ENCODE data around the gene SYCN.

SYCN gene

DNA sequence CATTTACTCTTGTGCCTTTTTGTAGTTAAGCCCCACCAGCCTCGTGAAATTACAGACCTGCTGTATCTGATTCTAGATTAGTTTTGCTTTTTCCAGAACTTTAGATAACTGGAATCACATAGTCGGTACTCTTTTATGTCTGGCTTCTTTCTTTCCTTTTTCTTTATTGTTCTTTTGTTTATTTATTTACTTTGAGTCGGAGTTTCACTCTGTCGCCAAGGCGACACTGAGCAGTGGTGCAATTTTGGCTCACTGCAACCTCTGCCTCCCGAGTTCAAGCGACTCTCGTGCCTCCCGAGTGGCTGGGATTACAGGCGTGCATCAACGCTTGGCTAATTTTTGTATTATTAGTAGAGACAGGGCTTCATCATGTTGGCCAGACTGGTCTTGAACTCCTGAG lies 13.3 kb downstream of the SYCN start:
- H3K36me3 Mint-ChIP-seq: no peaks in the 10 kb centered on the region
- no peak overlapping the region for H3K4me3 Mint-ChIP-seq
- peaks cover 24% of the 10 kb centered on the region for H3K27me3 Mint-ChIP-seq
- H3K27ac Mint-ChIP-seq: no peak overlapping the region
- peaks cover 9% of the 10 kb centered on the region for H3K4me1 Mint-ChIP-seq (ENCODE audit: low read depth)
- H3K9me3 Mint-ChIP-seq (ENCODE audit: low read depth): no peaks in the 10 kb centered on the region

GRCh38 chr19:39188960-39189359 lies 15.1 kb downstream of the SYCN start:
- Mint-ChIP-seq H3K9me3 (ENCODE audit: low read depth) (no peaks in the 10 kb centered on the region), H3K27ac (no peak overlapping the region), H3K4me3 (no peak overlapping the region), H3K4me1 (ENCODE audit: low read depth) (no peaks in the 10 kb centered on the region), H3K36me3 (no peaks in the 10 kb centered on the region), H3K27me3 (peaks cover 16% of the 10 kb centered on the region)

- Mint-ChIP-seq H3K27ac (no peak overlapping the region), H3K4me3 (no peak overlapping the region), H3K4me1 (ENCODE audit: low read depth) (no peaks in the 10 kb centered on the region), H3K36me3 (no peaks in the 10 kb centered on the region), H3K9me3 (ENCODE audit: low read depth) (no peaks in the 10 kb centered on the region), H3K27me3 (peaks cover 11% of the 10 kb centered on the region)
Observed at GRCh38 chr19:39187552-39187943, 16.5 kb downstream of the SYCN start.

- Mint-ChIP-seq H3K9me3 (ENCODE audit: low read depth) (no peaks in the 10 kb centered on the region), H3K4me1 (ENCODE audit: low read depth) (no peaks in the 10 kb centered on the region), H3K4me3 (no peak overlapping the region), H3K27me3 (peaks cover 9% of the 10 kb centered on the region), H3K27ac (no peak overlapping the region), H3K36me3 (no peaks in the 10 kb centered on the region)
Observed at GRCh38 chr19:39186391-39186790, 17.7 kb downstream of the SYCN start.

- Mint-ChIP-seq H3K4me3 (no peak overlapping the region), H3K27ac (no peak overlapping the region)
Observed at GRCh38 chr19:39183104-39183503, 21.0 kb downstream of the SYCN start.

DNA sequence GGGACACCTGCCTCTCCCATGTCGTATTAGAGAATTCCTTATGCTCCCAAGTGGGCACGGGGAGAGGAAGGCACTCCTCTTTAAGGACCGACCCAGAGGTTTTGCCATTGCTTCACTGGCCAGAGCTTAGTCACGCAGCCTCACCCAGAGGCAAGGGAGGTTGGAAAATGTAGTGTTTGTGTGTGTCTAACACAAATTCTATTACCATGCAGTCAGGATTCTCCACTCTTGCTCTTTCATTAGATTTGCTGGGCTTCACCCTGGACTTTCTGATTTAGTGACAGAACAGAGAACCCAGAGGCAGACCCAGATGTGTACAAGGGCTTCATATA lies 21.9 kb downstream of the SYCN start:
- H3K4me1 Mint-ChIP-seq (ENCODE audit: low read depth): no peaks in the 10 kb centered on the region
- H3K27me3 Mint-ChIP-seq: peaks cover under 1% of the 10 kb centered on the region
- no peaks in the 10 kb centered on the region for H3K36me3 Mint-ChIP-seq
- no peak overlapping the region for H3K4me3 Mint-ChIP-seq
- no peaks in the 10 kb centered on the region for H3K9me3 Mint-ChIP-seq (ENCODE audit: low read depth)
- no peak overlapping the region for H3K27ac Mint-ChIP-seq

More at GRCh38 chr19:39183104-39183503, 21.0 kb downstream of the SYCN start:
- Mint-ChIP-seq H3K9me3 (ENCODE audit: low read depth) (no peaks in the 10 kb centered on the region), H3K36me3 (no peaks in the 10 kb centered on the region), H3K27me3 (peaks cover 1% of the 10 kb centered on the region), H3K4me1 (ENCODE audit: low read depth) (no peaks in the 10 kb centered on the region)

DNA sequence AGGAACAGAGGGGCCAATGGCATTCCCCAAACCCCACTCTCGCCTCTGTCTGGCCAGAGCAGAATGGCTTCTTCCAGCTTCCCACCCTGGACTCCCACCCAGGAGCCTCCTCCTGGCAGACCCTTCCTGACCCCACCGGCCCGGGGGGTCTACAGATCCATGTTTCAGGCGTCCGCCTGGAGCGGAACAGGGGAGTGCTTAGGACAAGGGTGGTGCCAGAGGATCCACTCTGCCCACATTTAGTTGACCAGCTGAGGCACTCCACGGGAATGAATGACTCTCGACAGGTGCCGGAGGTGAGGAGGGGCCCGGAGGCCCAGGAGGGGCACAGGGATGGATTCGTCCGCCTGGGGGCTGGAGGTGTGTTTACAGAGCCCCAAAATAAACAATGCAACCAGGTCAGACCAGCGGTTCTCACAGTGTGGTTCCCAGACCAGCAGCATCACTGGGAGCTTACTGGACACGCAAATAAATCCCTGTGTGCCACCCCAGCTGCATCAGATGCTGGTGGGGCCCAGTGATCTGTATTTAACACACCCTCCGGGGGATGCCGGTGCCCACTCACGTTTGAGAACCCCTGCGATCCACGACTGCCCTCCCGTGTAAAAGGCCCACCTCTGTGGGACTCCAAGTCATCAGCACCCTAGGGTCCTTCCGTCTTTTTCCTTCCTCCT lies 22.4 kb downstream of the SYCN start:
- H3K27ac Mint-ChIP-seq: no peak overlapping the region
- no peaks in the 10 kb centered on the region for H3K4me1 Mint-ChIP-seq (ENCODE audit: low read depth)
- H3K9me3 Mint-ChIP-seq (ENCODE audit: low read depth): no peaks in the 10 kb centered on the region
- H3K36me3 Mint-ChIP-seq: no peaks in the 10 kb centered on the region
- H3K27me3 Mint-ChIP-seq: no peaks in the 10 kb centered on the region
- H3K4me3 Mint-ChIP-seq: no peak overlapping the region

GRCh38 chr19:39180749-39181148 lies 23.3 kb downstream of the SYCN start:
- H3K4me3 Mint-ChIP-seq: no peak overlapping the region
- no peaks in the 10 kb centered on the region for H3K36me3 Mint-ChIP-seq
- no peaks in the 10 kb centered on the region for H3K27me3 Mint-ChIP-seq
- no peaks in the 10 kb centered on the region for H3K9me3 Mint-ChIP-seq (ENCODE audit: low read depth)
- H3K4me1 Mint-ChIP-seq (ENCODE audit: low read depth): no peaks in the 10 kb centered on the region
- H3K27ac Mint-ChIP-seq: no peak overlapping the region

- Mint-ChIP-seq H3K36me3 (no peaks in the 10 kb centered on the region), H3K27me3 (no peaks in the 10 kb centered on the region), H3K4me1 (ENCODE audit: low read depth) (no peaks in the 10 kb centered on the region), H3K4me3 (no peak overlapping the region), H3K27ac (no peak overlapping the region), H3K9me3 (ENCODE audit: low read depth) (no peaks in the 10 kb centered on the region)
Observed at GRCh38 chr19:39179754-39180153, 24.3 kb downstream of the SYCN start.

- H3K4me1 Mint-ChIP-seq (ENCODE audit: low read depth): no peaks in the 10 kb centered on the region
- H3K9me3 Mint-ChIP-seq (ENCODE audit: low read depth): no peaks in the 10 kb centered on the region
- H3K27ac Mint-ChIP-seq: no peak overlapping the region
- no peaks in the 10 kb centered on the region for H3K27me3 Mint-ChIP-seq
- H3K36me3 Mint-ChIP-seq: no peaks in the 10 kb centered on the region
- no peak overlapping the region for H3K4me3 Mint-ChIP-seq
Observed at GRCh38 chr19:39178296-39179006, 25.6 kb downstream of the SYCN start.

- no peaks in the 10 kb centered on the region for H3K9me3 Mint-ChIP-seq (ENCODE audit: low read depth)
- no peak overlapping the region for H3K27ac Mint-ChIP-seq
- H3K36me3 Mint-ChIP-seq: no peaks in the 10 kb centered on the region
- H3K4me3 Mint-ChIP-seq: no peak overlapping the region
- H3K27me3 Mint-ChIP-seq: no peaks in the 10 kb centered on the region
- H3K4me1 Mint-ChIP-seq (ENCODE audit: low read depth): no peaks in the 10 kb centered on the region
Observed at GRCh38 chr19:39177736-39178135, 26.3 kb downstream of the SYCN start.

DNA sequence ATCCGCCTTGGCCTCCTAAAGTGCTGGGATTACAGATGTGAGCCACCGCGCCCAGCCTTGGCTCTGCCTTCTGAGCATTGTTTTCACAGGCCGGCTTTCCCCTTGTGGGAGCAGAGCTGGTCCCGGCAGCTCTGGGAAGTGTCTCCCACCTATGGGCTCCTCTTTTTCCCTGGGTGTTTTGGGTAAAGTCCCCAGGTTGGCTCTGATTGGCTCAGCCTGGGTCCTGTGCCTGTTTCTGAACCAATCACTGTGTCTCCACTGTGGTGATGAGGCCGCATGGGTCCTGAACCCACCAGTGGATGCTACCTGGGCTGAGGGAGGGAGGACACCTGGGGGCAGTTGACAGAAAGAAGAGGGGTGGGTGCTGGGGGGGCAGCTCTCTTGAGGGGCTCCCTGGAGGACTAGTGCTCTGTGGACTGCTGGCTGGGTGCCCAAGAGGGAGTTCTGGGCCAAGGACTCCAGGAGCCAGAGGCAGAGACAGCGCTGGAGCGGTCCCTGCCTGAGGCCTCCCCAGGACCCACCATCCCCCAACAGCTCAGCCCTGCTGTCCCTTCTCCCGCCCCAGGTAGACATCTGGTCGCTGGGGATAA lies 26.9 kb downstream of the SYCN start:
- Mint-ChIP-seq H3K27ac (no peak overlapping the region), H3K4me3 (no peak overlapping the region), H3K9me3 (ENCODE audit: low read depth) (no peaks in the 10 kb centered on the region), H3K36me3 (no peaks in the 10 kb centered on the region), H3K27me3 (no peaks in the 10 kb centered on the region), H3K4me1 (ENCODE audit: low read depth) (no peaks in the 10 kb centered on the region)

GRCh38 chr19:39175564-39175963 lies 28.5 kb downstream of the SYCN start:
- H3K27me3 Mint-ChIP-seq: no peaks in the 10 kb centered on the region
- no peaks in the 10 kb centered on the region for H3K36me3 Mint-ChIP-seq
- no peak overlapping the region for H3K27ac Mint-ChIP-seq
- H3K9me3 Mint-ChIP-seq (ENCODE audit: low read depth): no peaks in the 10 kb centered on the region
- H3K4me3 Mint-ChIP-seq: no peak overlapping the region
- no peaks in the 10 kb centered on the region for H3K4me1 Mint-ChIP-seq (ENCODE audit: low read depth)

GRCh38 chr19:39174558-39175544 lies 29.2 kb downstream of the SYCN start:
- H3K27ac Mint-ChIP-seq: no peak overlapping the region
- no peaks in the 10 kb centered on the region for H3K4me1 Mint-ChIP-seq (ENCODE audit: low read depth)
- H3K36me3 Mint-ChIP-seq: no peaks in the 10 kb centered on the region

DNA sequence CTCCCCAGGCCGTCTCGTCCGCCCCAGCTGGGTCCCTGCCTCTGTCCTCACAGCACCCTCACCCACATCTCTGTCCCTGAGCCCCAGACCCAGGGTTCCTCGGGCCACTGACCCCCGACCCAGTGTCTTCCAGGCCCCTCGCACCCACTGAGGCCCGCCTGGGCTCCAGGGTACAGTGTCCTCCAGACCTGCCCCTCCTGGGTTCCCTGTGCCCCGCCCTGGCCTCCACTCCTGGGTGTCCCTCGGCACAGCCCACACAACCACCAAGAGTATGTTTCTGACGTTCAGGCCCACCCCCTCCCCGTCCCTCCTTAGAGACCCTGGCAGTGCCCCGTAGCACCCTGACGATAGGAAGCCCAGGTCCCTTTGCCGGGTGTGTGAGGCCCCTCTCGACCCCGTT lies 29.9 kb downstream of the SYCN start:
- Mint-ChIP-seq H3K9me3 (ENCODE audit: low read depth) (no peaks in the 10 kb centered on the region), H3K4me3 (no peak overlapping the region), H3K27me3 (no peaks in the 10 kb centered on the region), H3K27ac (no peak overlapping the region), H3K4me1 (ENCODE audit: low read depth) (no peaks in the 10 kb centered on the region), H3K36me3 (no peaks in the 10 kb centered on the region)

More at GRCh38 chr19:39174558-39175544, 29.2 kb downstream of the SYCN start:
- no peaks in the 10 kb centered on the region for H3K9me3 Mint-ChIP-seq (ENCODE audit: low read depth)
- H3K27me3 Mint-ChIP-seq: no peaks in the 10 kb centered on the region
- no peak overlapping the region for H3K4me3 Mint-ChIP-seq
